H1 (cell line): ENCODE data around the gene GLDC. TPM values are rescaled to one million over a fixed set of nuclear protein-coding genes. Genes with fewer than 3 reads are reported as not detected.

Experiments used
- CTCF ChIA-PET: fragments of 300-600 bp; sonication (Branson Sonifier 250); formaldehyde crosslinking; loops from one replicate; lab custom pipeline; 2021; ENCODE audit not compliant: partially characterized antibody; lab: Charles Lee
- POLR2A ChIA-PET: fragments of 300-600 bp; sonication (Branson Sonifier 250); formaldehyde crosslinking; loops from one replicate; lab custom pipeline; 2021; ENCODE audit warnings: inconsistent platforms; ENCODE audit not compliant: partially characterized antibody; lab: Charles Lee
- DNase-seq, 2 experiments: peaks; one replicate each; pipeline versions ENCODE4 v3.0.0 to v3.0.0-alpha.2; 2010 to 2022; ENCODE audit warnings: low spot score in 2 of 2, low read depth in 1 of 2, mixed read lengths in 1 of 2
- FAIRE-seq: peaks from 2 replicates; lab custom pipeline; 2011; peaks lifted over from hg19 to GRCh38; lab: Jason Lieb, UNC
- H2AFZ ChIP-seq: 2 replicates; pipeline ENCODE4 v1.8.1; 2012; ENCODE audit warnings: low read length, inconsistent platforms
- H2AK5ac ChIP-seq: 2 replicates; pipeline ENCODE4 v1.6.1; 2013; ENCODE audit warnings: low read depth, low read length
- H2BK120ac ChIP-seq: replicated peaks from 2 replicates; pipeline ENCODE3; 2013; ENCODE audit warnings: low read depth, low read length, inconsistent platforms
- H2BK12ac ChIP-seq: 2 replicates; pipeline ENCODE4 v1.6.1; 2013; ENCODE audit warnings: low read depth, low read length
- H2BK15ac ChIP-seq: 2 replicates; pipeline ENCODE4 v1.6.1; 2013; ENCODE audit warnings: low read length
- H2BK20ac ChIP-seq: 2 replicates; pipeline ENCODE4 v1.6.1; 2013; ENCODE audit warnings: low read length
- H2BK5ac ChIP-seq: 2 replicates; pipeline ENCODE4 v1.6.1; 2013; ENCODE audit warnings: low read depth, low read length
- H3K14ac ChIP-seq: 2 replicates; pipeline ENCODE4 v1.6.1; 2013; ENCODE audit warnings: inconsistent platforms; ENCODE audit not compliant: insufficient read length
- H3K18ac ChIP-seq: 2 replicates; pipeline ENCODE4 v1.6.1; 2013; ENCODE audit warnings: low read length; ENCODE audit errors: extremely low read depth
- H3K23ac ChIP-seq: 2 replicates; pipeline ENCODE4 v1.6.1; 2013; ENCODE audit warnings: inconsistent platforms; ENCODE audit not compliant: insufficient read length
- H3K23me2 ChIP-seq: 2 replicates; pipeline ENCODE4 v1.6.1; 2013; ENCODE audit warnings: low read depth, low read length
- H3K27ac ChIP-seq: 2 replicates; pipeline ENCODE4 v1.6.1; 2011; ENCODE audit warnings: low read depth, low read length, inconsistent platforms
- H3K27me3 ChIP-seq, 4 experiments: replicated peaks in 1 of 4; 1 replicate in 1 of 4; 2 replicates in 3 of 4; pipeline versions ENCODE4 v1.6.1 to v1.8.1; 2011 to 2013; ENCODE audit warnings: low read length in 3 of 4, mild to moderate bottlenecking in 3 of 4, inconsistent platforms in 2 of 4, mixed read lengths in 2 of 4, moderate library complexity in 1 of 4; ENCODE audit not compliant: control insufficient read depth in 3 of 4, insufficient read depth in 3 of 4; ENCODE audit errors: extremely low read depth in 1 of 4
- H3K36me3 ChIP-seq, 4 experiments: 2 replicates each; pipeline versions ENCODE4 v1.6.1 to v1.8.1; 2011 to 2013; ENCODE audit warnings: mild to moderate bottlenecking in 4 of 4, low read length in 3 of 4, moderate library complexity in 2 of 4, control low read depth in 1 of 4, inconsistent platforms in 1 of 4; ENCODE audit not compliant: insufficient read depth in 4 of 4, control insufficient read depth in 2 of 4
- H3K4ac ChIP-seq: replicated peaks from 2 replicates; pipeline ENCODE3; 2013; ENCODE audit warnings: low read length, low read depth, mixed read lengths, inconsistent platforms; ENCODE audit not compliant: insufficient read length
- H3K4me1 ChIP-seq, 4 experiments: replicated peaks in 1 of 4; 1 replicate in 1 of 4; 2 replicates in 3 of 4; pipeline versions ENCODE4 v1.6.1 to v1.8.1; 2011 to 2013; ENCODE audit warnings: low read length in 3 of 4, inconsistent platforms in 2 of 4, mixed read lengths in 1 of 4; ENCODE audit not compliant: insufficient read depth in 4 of 4, control insufficient read depth in 3 of 4
- H3K4me2 ChIP-seq, 2 experiments: 2 replicates each; pipeline versions ENCODE4 v1.6.1 to v1.8.1; 2011 to 2013; ENCODE audit warnings: low read depth in 2 of 2, low read length in 2 of 2, control low read depth in 1 of 2, inconsistent platforms in 1 of 2, mild to moderate bottlenecking in 1 of 2; ENCODE audit not compliant: insufficient read depth in 1 of 2
- H3K4me3 ChIP-seq, 4 experiments: fragments of 200-600, 300-600 bp in 1 of 4; sonication (generic), shearing (Covaris generic), sonication (Bioruptor Twin) in 1 of 4; 2 replicates each; pipeline versions ENCODE4 v1.5.1 to v1.8.1; 2011 to 2016; ENCODE audit warnings: low read length in 4 of 4, low read depth in 3 of 4, control low read depth in 2 of 4, inconsistent platforms in 2 of 4, mild to moderate bottlenecking in 2 of 4, mixed read lengths in 1 of 4, moderate library complexity in 1 of 4; ENCODE audit not compliant: insufficient read depth in 2 of 4; ENCODE audit errors: extremely low read depth in 1 of 4
- H3K56ac ChIP-seq: replicated peaks from 2 replicates; pipeline ENCODE3; 2013; ENCODE audit warnings: low read depth, mild to moderate bottlenecking, mixed read lengths, low read length, inconsistent platforms; ENCODE audit not compliant: insufficient read length
- H3K79me1 ChIP-seq: 2 replicates; pipeline ENCODE4 v1.6.1; 2013; ENCODE audit warnings: low read depth, low read length, control low read depth
- H3K79me2 ChIP-seq, 2 experiments: 2 replicates each; pipeline versions ENCODE4 v1.6.1 to v1.8.1; 2012 to 2013; ENCODE audit warnings: low read length in 2 of 2, mild to moderate bottlenecking in 2 of 2, inconsistent platforms in 1 of 2; ENCODE audit not compliant: insufficient read depth in 2 of 2, control insufficient read depth in 1 of 2
- H3K9ac ChIP-seq, 4 experiments: replicated peaks in 1 of 4; 1 replicate in 1 of 4; 2 replicates in 3 of 4; pipeline versions ENCODE4 v1.6.1 to v1.8.1; 2011 to 2013; ENCODE audit warnings: low read depth in 3 of 4, low read length in 3 of 4, control low read depth in 2 of 4, mild to moderate bottlenecking in 2 of 4, moderate library complexity in 2 of 4, inconsistent platforms in 1 of 4; ENCODE audit errors: extremely low read depth in 1 of 4
- H3K9me3 ChIP-seq, 2 experiments: 2 replicates each; pipeline versions ENCODE4 v1.6.1 to v1.8.1; 2012 to 2013; ENCODE audit warnings: mild to moderate bottlenecking in 2 of 2, moderate library complexity in 2 of 2, control low read depth in 1 of 2, inconsistent platforms in 1 of 2, low read depth in 1 of 2, low read length in 1 of 2, mixed read lengths in 1 of 2; ENCODE audit not compliant: insufficient read depth in 2 of 2
- H4K20me1 ChIP-seq, 2 experiments: replicated peaks in 1 of 2; 2 replicates each; pipeline versions ENCODE3 to v1.8.1; 2011 to 2013; ENCODE audit warnings: inconsistent platforms in 2 of 2, low read length in 2 of 2, mild to moderate bottlenecking in 1 of 2; ENCODE audit not compliant: insufficient read depth in 2 of 2, control insufficient read depth in 1 of 2
- H4K5ac ChIP-seq: 2 replicates; pipeline ENCODE4 v1.6.1; 2013; ENCODE audit warnings: low read length, low read depth, mixed read lengths, inconsistent platforms; ENCODE audit not compliant: insufficient read length
- H4K8ac ChIP-seq: 2 replicates; pipeline ENCODE4 v1.8.0; 2013; ENCODE audit warnings: mild to moderate bottlenecking, moderate library complexity, low read length, inconsistent platforms; ENCODE audit not compliant: insufficient read depth; ENCODE audit errors: extremely low read depth
- H4K91ac ChIP-seq: replicated peaks from 2 replicates; pipeline ENCODE3; 2013; ENCODE audit warnings: low read length, mixed read lengths, inconsistent platforms; ENCODE audit not compliant: insufficient read length
- BCL11A ChIP-seq, 2 experiments: IDR thresholded peaks; one replicate each; pipeline ENCODE4 v1.6.1; 2011; ENCODE audit warnings: low read depth in 2 of 2, low read length in 2 of 2, mild to moderate bottlenecking in 2 of 2
- CREB1 ChIP-seq: IDR thresholded peaks from 2 replicates; pipeline ENCODE4 v1.6.1; 2012; ENCODE audit warnings: inconsistent platforms
- CTBP2 ChIP-seq: IDR thresholded peaks from 2 replicates; pipeline ENCODE4 v1.7.0; 2011; ENCODE audit warnings: borderline replicate concordance, mild to moderate bottlenecking, moderate library complexity, mixed read lengths, low read length; ENCODE audit not compliant: insufficient read depth, insufficient read length
- NRF1 ChIP-seq: IDR thresholded peaks from 2 replicates; pipeline ENCODE4 v1.6.1; 2011; ENCODE audit warnings: mild to moderate bottlenecking, low read depth, low read length, improper control_type of control experiment
- WGBS, 2 experiments: shearing (Covaris generic) in 1 of 2; methylation state at CpG; one replicate each; pipeline versions ENCODE4 v1.1.6 to v1.1.7; 2013 to 2015; ENCODE audit warnings: low lambda C conversion rate in 2 of 2, mixed read lengths in 2 of 2, inconsistent platforms in 1 of 2, low coverage in 1 of 2, missing lambda C conversion rate in 1 of 2; ENCODE audit not compliant: insufficient replicate concordance in 2 of 2, insufficient coverage in 1 of 2, insufficient read length in 1 of 2; ENCODE audit errors: extremely low coverage in 1 of 2, missing lambda C conversion rate in 1 of 2; 5-methylcytosine and 5-hydroxymethylcytosine counted together
- polyA plus RNA-seq, 7 experiments: library from polyadenylated mRNA; depleted of rRNA in 3 of 7; stranded (reverse) in 5 of 7; unstranded in 2 of 7; fragments of >200 nt in 5 of 7; fragments of 200-250 nt in 2 of 7; gene quantifications; 1 replicate in 5 of 7; 2 replicates in 1 of 7; 4 replicates in 1 of 7; pipeline versions ENCODE4 v1.2.1 to v1.2.3, GENCODE V29; 2011 to 2013; ENCODE audit warnings: missing spikeins in 2 of 7, mixed read lengths in 2 of 7
- total RNA-seq: library from RNA; stranded (reverse); fragmentation: NEBNext Ultra II Directional; extraction: Animal tissue kit (Norgen Biotek cat#: 25700); gene quantifications from 2 replicates; pipeline ENCODE4 v1.2.1, GENCODE V29; 2021
- TF ChIP-seq, protein P1 (sequence below): IDR thresholded peaks from 2 replicates; pipeline ENCODE4 v1.6.1; 2012; ENCODE audit warnings: low read length, inconsistent platforms

The GLDC gene
- total and polyA plus RNA-seq, 2 of the 8 experiments (the other 6 are each of a cell fraction or from before 2014, with no cell fraction given) = 48.8 to 101 TPM

GRCh38 chr9:6502399-6502798 is 143.1 kb downstream of the GLDC start:
- H3K14ac ChIP-seq = no peak overlapping the region
- H3K23me2 ChIP-seq = no peaks in the 10 kb centered on the region
- H2AK5ac ChIP-seq = no peak overlapping the region
- TF ChIP-seq CTBP2 (no peak), BCL11A (IDR thresholded peaks at IDR 0.05; ENCODE audit: low read depth in 2 of 2, low read length in 2 of 2) (no peak), NRF1 (no peak), CREB1 (no peak)
- TF ChIP-seq, protein P1, sequence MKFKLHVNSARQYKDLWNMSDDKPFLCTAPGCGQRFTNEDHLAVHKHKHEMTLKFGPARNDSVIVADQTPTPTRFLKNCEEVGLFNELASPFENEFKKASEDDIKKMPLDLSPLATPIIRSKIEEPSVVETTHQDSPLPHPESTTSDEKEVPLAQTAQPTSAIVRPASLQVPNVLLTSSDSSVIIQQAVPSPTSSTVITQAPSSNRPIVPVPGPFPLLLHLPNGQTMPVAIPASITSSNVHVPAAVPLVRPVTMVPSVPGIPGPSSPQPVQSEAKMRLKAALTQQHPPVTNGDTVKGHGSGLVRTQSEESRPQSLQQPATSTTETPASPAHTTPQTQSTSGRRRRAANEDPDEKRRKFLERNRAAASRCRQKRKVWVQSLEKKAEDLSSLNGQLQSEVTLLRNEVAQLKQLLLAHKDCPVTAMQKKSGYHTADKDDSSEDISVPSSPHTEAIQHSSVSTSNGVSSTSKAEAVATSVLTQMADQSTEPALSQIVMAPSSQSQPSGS = no peak
- H3K79me1 ChIP-seq = peaks cover 2% of the 10 kb centered on the region; the same call in 1 of the 2 replicates
- H3K79me2 ChIP-seq = no peaks in the 10 kb centered on the region
- H3K4me1 ChIP-seq = no peaks in the 10 kb centered on the region
- H4K20me1 ChIP-seq = peaks cover 0 to 2% of the 10 kb centered on the region in 2 experiments
- H3K4me3 ChIP-seq = no peak overlapping the region
- H2BK12ac ChIP-seq = no peak overlapping the region
- no peak overlapping the region for H3K4me2 ChIP-seq
- H3K27me3 ChIP-seq = no peaks in the 10 kb centered on the region
- ChIA-PET CTCF (interaction anchor here (0.7 kb wide), 1 partner anchor 67 kb away, joined by 3 read pairs; no protein-coding TSS in a partner anchor), POLR2A (no interaction called here)
- no peak overlapping the region for H2BK20ac ChIP-seq
- H3K18ac ChIP-seq = no peak overlapping the region
- H2BK120ac ChIP-seq = no peak overlapping the region
- no peak overlapping the region for H2BK5ac ChIP-seq
- DNase-seq = no peak
- no peak for FAIRE-seq
- no peak overlapping the region for H2AFZ ChIP-seq
- H4K5ac ChIP-seq = no peak overlapping the region
- H3K9ac ChIP-seq = no peak overlapping the region
- no peaks in the 10 kb centered on the region for H3K9me3 ChIP-seq
- peaks cover 5 to 73% (median 38%) of the 10 kb centered on the region in 4 experiments for H3K36me3 ChIP-seq
- no peak overlapping the region for H4K91ac ChIP-seq
- H2BK15ac ChIP-seq = no peak overlapping the region
- 87% methylated on average over 3 of the region's 3 CpGs; no CpG with 5 or more reads in 1 of the 2 experiments for WGBS, 2 experiments
- no peak overlapping the region for H3K4ac ChIP-seq
- H3K27ac ChIP-seq = no peak overlapping the region
- H3K23ac ChIP-seq = no peak overlapping the region
- H4K8ac ChIP-seq = no peak overlapping the region
- H3K56ac ChIP-seq = no peak overlapping the region
